Measurements from ENCODE around the gene ZC3HAV1L. TPM values are rescaled to one million over a fixed set of nuclear protein-coding genes. Genes with fewer than 3 reads are reported as not detected.

The ZC3HAV1L gene
- total and polyA plus RNA-seq, 2 experiments from 2014 or later: 11.6 to 29.9 TPM

DNA sequence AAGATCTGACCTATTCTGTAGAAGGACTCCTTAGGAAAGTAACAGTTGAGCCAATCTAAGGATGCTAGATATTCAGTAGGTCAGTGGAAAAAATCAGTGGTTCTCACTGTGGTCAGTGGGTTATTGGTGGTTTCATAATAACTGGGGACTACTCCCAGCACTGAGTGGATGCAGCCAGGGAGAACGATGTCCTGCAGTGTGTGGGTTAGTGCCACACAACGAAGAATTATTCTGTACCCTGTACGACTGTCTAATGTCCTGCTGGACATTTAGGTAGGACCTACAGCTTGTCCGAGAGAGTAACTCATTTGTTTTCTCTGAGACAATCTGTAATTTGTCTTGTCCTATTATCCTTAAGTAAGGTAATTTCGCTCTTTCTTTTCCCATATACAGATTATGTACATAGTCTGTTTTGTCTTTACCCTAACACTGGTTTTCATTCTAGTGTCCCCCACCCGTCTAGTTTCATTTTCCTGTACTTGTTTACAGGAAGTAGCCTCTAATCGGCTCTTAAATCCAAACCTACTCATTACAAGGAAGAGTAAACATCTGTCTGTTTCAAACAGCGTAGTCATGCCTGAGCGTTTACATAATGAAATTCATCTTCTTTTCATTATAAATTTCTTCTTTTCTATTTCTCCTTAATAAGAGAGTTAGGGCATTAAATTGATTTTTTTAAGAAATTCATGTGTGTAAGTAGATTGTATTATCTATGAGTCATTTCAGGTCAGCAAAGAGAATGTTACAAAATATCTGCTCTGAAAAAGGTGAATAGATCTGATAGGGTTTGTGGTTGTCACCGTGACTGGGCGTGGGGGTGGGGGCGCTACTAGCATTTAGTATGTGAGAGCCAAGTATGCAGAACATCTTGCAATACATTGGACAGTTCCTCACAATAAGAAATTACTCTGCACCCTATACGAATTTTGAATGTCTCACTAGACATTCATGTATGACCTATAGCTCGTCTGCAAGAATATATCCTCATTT lies 8.3 kb upstream of the ZC3HAV1L start:
- TF ChIP-seq, protein P1, sequence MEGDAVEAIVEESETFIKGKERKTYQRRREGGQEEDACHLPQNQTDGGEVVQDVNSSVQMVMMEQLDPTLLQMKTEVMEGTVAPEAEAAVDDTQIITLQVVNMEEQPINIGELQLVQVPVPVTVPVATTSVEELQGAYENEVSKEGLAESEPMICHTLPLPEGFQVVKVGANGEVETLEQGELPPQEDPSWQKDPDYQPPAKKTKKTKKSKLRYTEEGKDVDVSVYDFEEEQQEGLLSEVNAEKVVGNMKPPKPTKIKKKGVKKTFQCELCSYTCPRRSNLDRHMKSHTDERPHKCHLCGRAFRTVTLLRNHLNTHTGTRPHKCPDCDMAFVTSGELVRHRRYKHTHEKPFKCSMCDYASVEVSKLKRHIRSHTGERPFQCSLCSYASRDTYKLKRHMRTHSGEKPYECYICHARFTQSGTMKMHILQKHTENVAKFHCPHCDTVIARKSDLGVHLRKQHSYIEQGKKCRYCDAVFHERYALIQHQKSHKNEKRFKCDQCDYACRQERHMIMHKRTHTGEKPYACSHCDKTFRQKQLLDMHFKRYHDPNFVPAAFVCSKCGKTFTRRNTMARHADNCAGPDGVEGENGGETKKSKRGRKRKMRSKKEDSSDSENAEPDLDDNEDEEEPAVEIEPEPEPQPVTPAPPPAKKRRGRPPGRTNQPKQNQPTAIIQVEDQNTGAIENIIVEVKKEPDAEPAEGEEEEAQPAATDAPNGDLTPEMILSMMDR (IDR thresholded peaks at IDR 0.05; ENCODE audit: poor library complexity): no peak
- TF ChIP-seq EZH2phosphoT487 (IDR thresholded peaks at IDR 0.05; ENCODE audit: low read depth, severe bottlenecking, unreplicated experiment) (no peak), EZH2 (IDR thresholded peaks at IDR 0.05; ENCODE audit: borderline replicate concordance) (no peak)
- H3K4me3 ChIP-seq: no peak overlapping the region
- no peak overlapping the region for H3K27ac ChIP-seq
- WGBS (ENCODE audit: low lambda C conversion rate, missing lambda C conversion rate): 75% methylated on average over 14 of the region's 14 CpGs
- H2AFZ ChIP-seq: no peak overlapping the region
- no peaks in the 10 kb centered on the region for H3K27me3 ChIP-seq
- no peak for DNase-seq (ENCODE audit: low spot score)
- H4K20me1 ChIP-seq (ENCODE audit: insufficient read depth, poor library complexity, severe bottlenecking): no peaks in the 10 kb centered on the region
- H3K4me2 ChIP-seq: no peak overlapping the region
- no peaks in the 10 kb centered on the region for H3K36me3 ChIP-seq (replicated peaks; ENCODE audit: insufficient read depth, low read depth)
- no peaks in the 10 kb centered on the region for H3K9me2 ChIP-seq (replicated peaks; ENCODE audit: insufficient read depth)
- H3K9me3 ChIP-seq (ENCODE audit: low read depth): no peaks in the 10 kb centered on the region
- H3K79me2 ChIP-seq: no peaks in the 10 kb centered on the region
- no peaks in the 10 kb centered on the region for H3K4me1 ChIP-seq (ENCODE audit: insufficient read depth)

- TF ChIP-seq EZH2phosphoT487 (IDR thresholded peaks at IDR 0.05; ENCODE audit: low read depth, severe bottlenecking, unreplicated experiment): no peak
- TF ChIP-seq EZH2 (IDR thresholded peaks at IDR 0.05; ENCODE audit: borderline replicate concordance): no peak
- TF ChIP-seq, protein P1 (IDR thresholded peaks at IDR 0.05; ENCODE audit: poor library complexity): no peak
- H3K9me2 ChIP-seq (replicated peaks; ENCODE audit: insufficient read depth): no peaks in the 10 kb centered on the region
- no peak overlapping the region for H3K4me3 ChIP-seq
- no peak for DNase-seq (ENCODE audit: low spot score)
- H3K79me2 ChIP-seq: no peaks in the 10 kb centered on the region
- H3K36me3 ChIP-seq (replicated peaks; ENCODE audit: insufficient read depth, low read depth): no peaks in the 10 kb centered on the region
- no peaks in the 10 kb centered on the region for H3K9me3 ChIP-seq (ENCODE audit: low read depth)
- 80% methylated on average over 6 of the region's 6 CpGs for WGBS (ENCODE audit: low lambda C conversion rate, missing lambda C conversion rate)
- H3K27me3 ChIP-seq: no peaks in the 10 kb centered on the region
- no peaks in the 10 kb centered on the region for H3K4me1 ChIP-seq (ENCODE audit: insufficient read depth)
- H3K27ac ChIP-seq: no peak overlapping the region
- no peaks in the 10 kb centered on the region for H4K20me1 ChIP-seq (ENCODE audit: insufficient read depth, poor library complexity, severe bottlenecking)
- H3K4me2 ChIP-seq: no peak overlapping the region
- H2AFZ ChIP-seq: no peak overlapping the region
These were observed 5.7 kb upstream of the ZC3HAV1L start for GRCh38 chr7:139041378-139042085.

DNA sequence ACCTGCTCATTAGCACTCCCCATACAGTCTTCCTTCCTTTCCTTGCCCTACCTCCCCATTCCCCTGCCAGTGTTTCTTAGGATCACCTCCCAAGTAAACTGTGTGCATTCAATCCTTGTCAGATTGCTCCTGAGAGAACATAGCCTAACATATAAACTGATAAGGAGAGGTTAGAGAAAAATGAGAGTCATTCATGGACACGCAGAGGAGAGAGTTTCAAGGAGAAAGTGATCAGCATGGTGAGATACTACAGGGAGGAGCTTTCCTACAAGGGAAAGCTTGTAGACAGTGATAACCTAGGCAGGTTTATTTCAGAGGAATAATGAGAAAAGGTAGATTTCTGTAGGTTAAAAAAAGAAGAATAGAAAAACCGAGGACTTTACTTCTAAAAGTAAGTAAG lies 2.8 kb upstream of the ZC3HAV1L start:
- Histone ChIP-seq H3K9me2 (replicated peaks; ENCODE audit: insufficient read depth) (no peaks in the 10 kb centered on the region), H3K36me3 (replicated peaks; ENCODE audit: insufficient read depth, low read depth) (no peaks in the 10 kb centered on the region), H3K4me1 (ENCODE audit: insufficient read depth) (peaks cover 8% of the 10 kb centered on the region), H3K27me3 (no peaks in the 10 kb centered on the region), H3K9me3 (ENCODE audit: low read depth) (no peaks in the 10 kb centered on the region), H3K4me2 (no peak overlapping the region), H3K4me3 (no peak overlapping the region), H3K79me2 (peaks cover 14% of the 10 kb centered on the region), H4K20me1 (ENCODE audit: insufficient read depth, poor library complexity, severe bottlenecking) (no peaks in the 10 kb centered on the region), H3K27ac (no peak overlapping the region), H2AFZ (no peak overlapping the region)
- DNase-seq (ENCODE audit: low spot score): no peak
- WGBS (ENCODE audit: low lambda C conversion rate, missing lambda C conversion rate): 95% methylated on average over 2 of the region's 2 CpGs
- TF ChIP-seq, protein P1 (IDR thresholded peaks at IDR 0.05; ENCODE audit: poor library complexity): no peak
- TF ChIP-seq EZH2phosphoT487 (IDR thresholded peaks at IDR 0.05; ENCODE audit: low read depth, severe bottlenecking, unreplicated experiment): no peak
- TF ChIP-seq EZH2 (IDR thresholded peaks at IDR 0.05; ENCODE audit: borderline replicate concordance): no peak
